GM12891 (cell line): Measurements from ENCODE around the gene HAUS5.

Experiments used
- POLR2A ChIP-seq: IDR thresholded peaks from 2 replicates; pipeline ENCODE4 v1.6.1; 2011; ENCODE audit warnings: low read depth, low read length, control low read depth
- POLR2AphosphoS5 ChIP-seq: IDR thresholded peaks from 2 replicates; pipeline ENCODE4 v1.6.1; 2011; ENCODE audit warnings: low read depth, low read length, control low read depth
- POU2F2 ChIP-seq: IDR thresholded peaks from 2 replicates; pipeline ENCODE4 v1.6.1; 2011; ENCODE audit warnings: low read depth, mild to moderate bottlenecking, control low read depth, low read length, moderate library complexity
- SPI1 ChIP-seq: IDR thresholded peaks from 2 replicates; pipeline ENCODE4 v1.6.1; 2011; ENCODE audit warnings: low read depth, low read length, control low read depth
- TAF1 ChIP-seq: IDR thresholded peaks from 2 replicates; pipeline ENCODE4 v1.6.1; 2011; ENCODE audit warnings: low read depth, low read length, control low read depth

DNA sequence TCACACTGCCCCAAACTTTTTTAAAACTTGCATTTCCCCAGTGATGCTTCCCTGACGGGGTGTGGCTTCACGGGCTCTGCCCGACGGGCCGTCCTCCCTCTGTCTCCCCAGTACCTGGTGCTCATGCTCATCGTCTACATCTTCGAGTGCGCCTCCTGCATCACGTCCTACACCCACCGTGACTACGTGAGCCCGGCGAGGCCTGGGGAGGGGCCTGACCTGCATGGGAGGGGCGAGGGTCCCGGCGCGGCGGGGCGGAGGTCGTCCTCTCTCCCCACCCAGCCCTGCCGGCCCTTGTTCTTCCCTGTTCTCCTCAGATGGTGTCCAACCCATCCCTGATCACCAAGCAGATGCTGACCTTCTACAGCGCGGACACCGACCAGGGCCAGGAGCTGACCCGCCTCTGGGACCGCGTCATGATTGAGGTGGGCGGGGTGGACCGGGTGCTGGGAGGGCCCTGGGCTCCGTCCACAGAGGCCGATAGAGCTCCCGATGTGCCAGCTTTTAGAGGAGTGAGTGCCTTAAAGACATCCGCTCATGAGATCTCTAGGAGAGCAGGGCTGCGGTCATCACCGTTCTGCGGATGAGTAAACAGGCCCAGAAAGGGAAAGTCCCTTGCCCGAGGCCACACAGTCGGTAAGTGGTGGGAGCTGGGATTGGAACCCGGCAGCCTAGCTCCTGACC is 60.7 kb downstream of the HAUS5 start:
- no peak for TF ChIP-seq POLR2A
- TF ChIP-seq POLR2AphosphoS5, result no peak
- TF ChIP-seq TAF1, result no peak
- TF ChIP-seq POU2F2, result no peak
- no peak for TF ChIP-seq SPI1
